Embryonic facial prominence (tissue), 1 donor: ENCODE data around the gene MDP1.
"Not testable (repeated sequence)": the region's sequence is repeated elsewhere in the genome, so short reads cannot be mapped to it uniquely, and the experiment has no call there.

ENCODE experiments used
- DNase-seq: peaks from one replicate; pipeline ENCODE4 v3.0.0-alpha.2; 2016; ENCODE audit errors: extremely low spot score

MDP1 gene

GRCh38 chr14:24251880-24252288 lies 36.0 kb upstream of the MDP1 start:
- no peak for DNase-seq

- DNase-seq = no peak
Measured at GRCh38 chr14:24250354-24250753, 34.5 kb upstream of the MDP1 start.

GRCh38 chr14:24249230-24250021 lies 33.6 kb upstream of the MDP1 start:
- no peak for DNase-seq

- DNase-seq = no peak
Measured at GRCh38 chr14:24247422-24247821, 31.6 kb upstream of the MDP1 start.

- no peak for DNase-seq
Measured at GRCh38 chr14:24246765-24247212, 30.9 kb upstream of the MDP1 start.

- not testable (repeated sequence) for DNase-seq
Measured at GRCh38 chr14:24245350-24245749, 29.5 kb upstream of the MDP1 start.

- no peak for DNase-seq
Measured at GRCh38 chr14:24243336-24243836, 27.5 kb upstream of the MDP1 start.

GRCh38 chr14:24241829-24242443 lies 26.1 kb upstream of the MDP1 start:
- DNase-seq = peak; percentile 99

- DNase-seq = no peak
Measured at GRCh38 chr14:24240110-24240918, 24.4 kb upstream of the MDP1 start.

GRCh38 chr14:24238527-24239037 lies 22.7 kb upstream of the MDP1 start:
- DNase-seq = no peak

- DNase-seq = no peak
Measured at GRCh38 chr14:24238123-24238522, 22.3 kb upstream of the MDP1 start.

- DNase-seq = no peak
Measured at GRCh38 chr14:24237463-24237955, 21.6 kb upstream of the MDP1 start.

GRCh38 chr14:24236689-24237462 lies 21.0 kb upstream of the MDP1 start:
- no peak for DNase-seq

GRCh38 chr14:24235804-24236688 lies 20.2 kb upstream of the MDP1 start:
- DNase-seq = no peak

GRCh38 chr14:24234095-24235005 lies 18.5 kb upstream of the MDP1 start:
- DNase-seq = no peak

- no peak for DNase-seq
Measured at GRCh38 chr14:24233538-24233866, 17.6 kb upstream of the MDP1 start.

GRCh38 chr14:24232645-24233537 lies 17.0 kb upstream of the MDP1 start, which contains the start of gene GMPR2:
GMPR2 (plus strand) TSS chr14:24232929; CDS start chr14:24233254, 325 bp downstream.
- DNase-seq = no peak

- peak; percentile 77 for DNase-seq
Measured at GRCh38 chr14:24232121-24232644, 16.3 kb upstream of the MDP1 start, which contains the start of gene NEDD8. NEDD8 (minus strand) TSS chr14:24232367; CDS start chr14:24232267, 100 bp downstream.
